Measurements from ENCODE around the gene THAP8. TPM values are rescaled to one million over a fixed set of nuclear protein-coding genes. Genes with fewer than 3 reads are reported as not detected.

The THAP8 gene
- total RNA-seq, 1 experiment from 2014 or later = 5.4 TPM

DNA sequence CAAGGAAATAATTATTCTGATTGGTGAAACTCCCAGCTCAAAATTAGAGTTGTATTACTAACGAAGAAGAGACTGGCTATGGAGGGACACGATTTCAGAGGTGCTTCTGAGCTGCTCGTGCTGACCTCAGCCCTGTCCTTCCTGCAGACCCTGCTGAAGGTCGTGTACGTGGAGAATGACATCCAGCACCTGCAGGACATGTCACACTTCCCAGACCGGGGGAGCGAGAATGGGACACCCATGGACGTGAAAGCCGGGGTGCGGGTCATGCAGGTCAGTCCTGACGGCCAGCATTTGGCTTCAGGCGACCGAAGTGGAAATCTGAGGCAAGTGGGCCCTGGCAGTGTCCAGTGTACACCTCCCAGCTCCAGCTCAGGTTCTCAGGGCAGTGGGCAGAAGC is 28.8 kb upstream of the THAP8 start:
- Mint-ChIP-seq H3K9me3 (no peaks in the 10 kb centered on the region), H3K36me3 (ENCODE audit: insufficient read depth in 1 of 3, low read depth in 3 of 3) (peaks cover 49 to 80% (median 68%) of the 10 kb centered on the region in 3 experiments; a peak in 6 of 7 replicates), H3K27ac (no peak overlapping the region), H3K4me3 (no peak overlapping the region), H3K4me1 (no peaks in the 10 kb centered on the region), H3K27me3 (ENCODE audit: low read depth) (no peaks in the 10 kb centered on the region)
- Histone ChIP-seq H4K5ac (ENCODE audit: insufficient read length, low read depth, low read length) (no peak overlapping the region), H3K18ac (ENCODE audit: insufficient read length, low read depth, low read length) (no peak overlapping the region), H2AK5ac (ENCODE audit: insufficient read length, low read length) (no peak overlapping the region), H2BK20ac (ENCODE audit: low read depth, low read length, poor library complexity, severe bottlenecking) (no peak overlapping the region), H3K4me1 (ENCODE audit: insufficient read depth, low read length) (no peaks in the 10 kb centered on the region), H2BK120ac (ENCODE audit: low read depth, low read length, poor library complexity, severe bottlenecking) (no peak overlapping the region), H2BK15ac (ENCODE audit: low read depth, low read length) (no peak overlapping the region), H4K8ac (replicated peaks; ENCODE audit: insufficient read length, low read depth, low read length) (no peak overlapping the region), H3K4me2 (ENCODE audit: insufficient read depth, insufficient read length, low read length) (no peak overlapping the region), H3K14ac (ENCODE audit: insufficient read depth, low read length) (no peak overlapping the region), H3K9ac (ENCODE audit: extremely low read depth, insufficient read length, low read length) (no peak overlapping the region), H3T11ph (ENCODE audit: low read length) (no peak overlapping the region), H2AFZ (ENCODE audit: low read length) (no peak overlapping the region), H3K27ac (ENCODE audit: insufficient read length, low read depth, low read length) (no peak overlapping the region), H4K20me1 (ENCODE audit: control insufficient read depth, insufficient read depth, insufficient read length) (peaks cover 2% of the 10 kb centered on the region), H3K4ac (ENCODE audit: low read depth, low read length) (no peak overlapping the region), H3K9me3 (ENCODE audit: control insufficient read depth, low read depth, low read length) (no peaks in the 10 kb centered on the region), H3K23me2 (ENCODE audit: insufficient read length, low read depth, low read length, poor library complexity, severe bottlenecking) (no peaks in the 10 kb centered on the region), H3K79me2 (ENCODE audit: insufficient read depth, low read length) (no peaks in the 10 kb centered on the region), H2BK5ac (ENCODE audit: insufficient read length, low read length) (no peak overlapping the region), H3K23ac (ENCODE audit: insufficient read length, low read depth, low read length) (no peak overlapping the region), H3K56ac (ENCODE audit: insufficient read length, low read depth, low read length) (no peak overlapping the region), H3K27me3 (ENCODE audit: insufficient read depth, low read length) (no peaks in the 10 kb centered on the region), H2BK12ac (ENCODE audit: insufficient read length, low read depth, low read length) (no peak overlapping the region), H3K79me1 (ENCODE audit: insufficient read depth, low read depth, low read length, poor library complexity, severe bottlenecking) (no peaks in the 10 kb centered on the region), H4K91ac (ENCODE audit: insufficient read length, low read depth, low read length) (no peak overlapping the region)
- TF ChIP-seq, protein P1, sequence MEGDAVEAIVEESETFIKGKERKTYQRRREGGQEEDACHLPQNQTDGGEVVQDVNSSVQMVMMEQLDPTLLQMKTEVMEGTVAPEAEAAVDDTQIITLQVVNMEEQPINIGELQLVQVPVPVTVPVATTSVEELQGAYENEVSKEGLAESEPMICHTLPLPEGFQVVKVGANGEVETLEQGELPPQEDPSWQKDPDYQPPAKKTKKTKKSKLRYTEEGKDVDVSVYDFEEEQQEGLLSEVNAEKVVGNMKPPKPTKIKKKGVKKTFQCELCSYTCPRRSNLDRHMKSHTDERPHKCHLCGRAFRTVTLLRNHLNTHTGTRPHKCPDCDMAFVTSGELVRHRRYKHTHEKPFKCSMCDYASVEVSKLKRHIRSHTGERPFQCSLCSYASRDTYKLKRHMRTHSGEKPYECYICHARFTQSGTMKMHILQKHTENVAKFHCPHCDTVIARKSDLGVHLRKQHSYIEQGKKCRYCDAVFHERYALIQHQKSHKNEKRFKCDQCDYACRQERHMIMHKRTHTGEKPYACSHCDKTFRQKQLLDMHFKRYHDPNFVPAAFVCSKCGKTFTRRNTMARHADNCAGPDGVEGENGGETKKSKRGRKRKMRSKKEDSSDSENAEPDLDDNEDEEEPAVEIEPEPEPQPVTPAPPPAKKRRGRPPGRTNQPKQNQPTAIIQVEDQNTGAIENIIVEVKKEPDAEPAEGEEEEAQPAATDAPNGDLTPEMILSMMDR (conservative IDR thresholded peaks at IDR 0.05) = no peak
- no CpG with 5 or more reads among the region's 13 CpGs for WGBS (ENCODE audit: extremely low coverage, insufficient read length, low lambda C conversion rate)
- DNase-seq = no peak
